Natural killer cell (primary cell): ENCODE data around the gene CCDC32. TPM values are rescaled to one million over a fixed set of nuclear protein-coding genes. Genes with fewer than 3 reads are reported as not detected.

ENCODE experiments used
- ATAC-seq, 3 donors: fragments of 150-1000 bp in 2 of 3; fragments of 200-7000 bp in 1 of 3; cut with Tn5 transposase; 1 replicate in 1 of 3; 2 replicates in 2 of 3; pipeline ENCODE4 v1.10.0; 2021; ENCODE audit warnings: mild to moderate bottlenecking in 2 of 3, moderate library complexity in 2 of 3
- DNase-seq, 2 donors: peaks; one replicate each; pipeline versions ENCODE4 v3.0.0 to v3.0.0-alpha.2; 2013 to 2021; ENCODE audit warnings: mixed read lengths in 1 of 2
- H3K27ac ChIP-seq: one replicate; pipeline ENCODE4 v1.5.1; 2013; ENCODE audit warnings: mild to moderate bottlenecking, low read length
- H3K27me3 ChIP-seq: one replicate; pipeline ENCODE4 v1.6.1; 2013; ENCODE audit warnings: low read length; ENCODE audit not compliant: control insufficient read depth, insufficient read depth
- H3K36me3 ChIP-seq: one replicate; pipeline ENCODE4 v1.6.1; 2013; ENCODE audit warnings: low read length; ENCODE audit not compliant: control insufficient read depth, insufficient read depth
- H3K4me1 ChIP-seq: one replicate; pipeline ENCODE4 v1.6.1; 2013; ENCODE audit warnings: low read length; ENCODE audit not compliant: control insufficient read depth, insufficient read depth
- H3K4me3 ChIP-seq: one replicate; pipeline ENCODE4 v1.5.1; 2013; ENCODE audit warnings: low read length
- H3K9me3 ChIP-seq: one replicate; pipeline ENCODE4 v1.6.1; 2013; ENCODE audit warnings: low read length; ENCODE audit not compliant: control insufficient read depth, insufficient read depth
- H3K27ac Mint-ChIP-seq, 2 donors: one replicate each; pipeline ENCODE4 v1.8.0; 2022; ENCODE audit warnings: mild to moderate bottlenecking in 2 of 2, mixed read lengths in 2 of 2, moderate library complexity in 1 of 2
- H3K27me3 Mint-ChIP-seq, 2 donors: one replicate each; pipeline ENCODE4 v1.8.0; 2022; ENCODE audit warnings: low read depth in 2 of 2, mixed read lengths in 2 of 2
- H3K36me3 Mint-ChIP-seq: one replicate; pipeline ENCODE4 v1.8.0; 2022; ENCODE audit warnings: mixed read lengths
- H3K4me1 Mint-ChIP-seq, 2 donors: one replicate each; pipeline ENCODE4 v1.8.0; 2022; ENCODE audit warnings: mixed read lengths in 2 of 2
- H3K4me3 Mint-ChIP-seq: one replicate; pipeline ENCODE4 v1.8.0; 2022; ENCODE audit warnings: mild to moderate bottlenecking, moderate library complexity, mixed read lengths
- H3K9me3 Mint-ChIP-seq, 2 donors: one replicate each; pipeline ENCODE4 v1.8.0; 2022; ENCODE audit warnings: mixed read lengths in 2 of 2
- WGBS: methylation state at CpG from one replicate; pipeline ENCODE4 v1.1.7; 2013; ENCODE audit warnings: missing lambda C conversion rate; ENCODE audit not compliant: insufficient coverage; 5-methylcytosine and 5-hydroxymethylcytosine counted together
- intact Hi-C: fragments of 100-400 bp; cut with micrococcal nuclease; formaldehyde crosslinking; loops from one replicate; pipeline ENCODE4 v1.14.2; 2022
- total RNA-seq, 4 donors: library from RNA; stranded (reverse); fragments of 120-200 nt in 1 of 4; gene quantifications; one replicate each; pipeline versions ENCODE4 v1.2.3 to v1.2.4, GENCODE V29; 2013 to 2022
- TF ChIP-seq, protein P1 (sequence below): fragments of 200-600 bp; IDR thresholded peaks from one replicate; pipeline ENCODE4 v1.8.0; 2022; ENCODE audit warnings: antibody characterized with exemption

The CCDC32 gene
- total RNA-seq, 3 donors from 2014 or later (not counting 1 experiment from before 2014, with no cell fraction given) = 34.2 to 43.7 (median 37.4) TPM

- ATAC-seq (no peak), DNase-seq (no peak)
- H3K9me3 ChIP-seq = no peaks in the 10 kb centered on the region
- Mint-ChIP-seq H3K9me3 (no peaks in the 10 kb centered on the region), H3K36me3 (no peaks in the 10 kb centered on the region), H3K4me1 (peaks cover 17 to 21% of the 10 kb centered on the region in 2 donors), H3K27ac (no peak overlapping the region), H3K27me3 (peaks cover 0 to 3% of the 10 kb centered on the region in 2 donors), H3K4me3 (peak overlapping the region; percentile 6)
- H3K36me3 ChIP-seq = no peaks in the 10 kb centered on the region
- TF ChIP-seq, protein P1, sequence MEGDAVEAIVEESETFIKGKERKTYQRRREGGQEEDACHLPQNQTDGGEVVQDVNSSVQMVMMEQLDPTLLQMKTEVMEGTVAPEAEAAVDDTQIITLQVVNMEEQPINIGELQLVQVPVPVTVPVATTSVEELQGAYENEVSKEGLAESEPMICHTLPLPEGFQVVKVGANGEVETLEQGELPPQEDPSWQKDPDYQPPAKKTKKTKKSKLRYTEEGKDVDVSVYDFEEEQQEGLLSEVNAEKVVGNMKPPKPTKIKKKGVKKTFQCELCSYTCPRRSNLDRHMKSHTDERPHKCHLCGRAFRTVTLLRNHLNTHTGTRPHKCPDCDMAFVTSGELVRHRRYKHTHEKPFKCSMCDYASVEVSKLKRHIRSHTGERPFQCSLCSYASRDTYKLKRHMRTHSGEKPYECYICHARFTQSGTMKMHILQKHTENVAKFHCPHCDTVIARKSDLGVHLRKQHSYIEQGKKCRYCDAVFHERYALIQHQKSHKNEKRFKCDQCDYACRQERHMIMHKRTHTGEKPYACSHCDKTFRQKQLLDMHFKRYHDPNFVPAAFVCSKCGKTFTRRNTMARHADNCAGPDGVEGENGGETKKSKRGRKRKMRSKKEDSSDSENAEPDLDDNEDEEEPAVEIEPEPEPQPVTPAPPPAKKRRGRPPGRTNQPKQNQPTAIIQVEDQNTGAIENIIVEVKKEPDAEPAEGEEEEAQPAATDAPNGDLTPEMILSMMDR = no peak
- WGBS = 94% methylated on average over 4 of the region's 5 CpGs
- H3K27me3 ChIP-seq = no peaks in the 10 kb centered on the region
- peaks cover 9% of the 10 kb centered on the region for H3K4me1 ChIP-seq
- intact Hi-C loops = no loop called here
- H3K27ac ChIP-seq = no peak overlapping the region
- no peak overlapping the region for H3K4me3 ChIP-seq
Measured at GRCh38 chr15:40595773-40596172, 30.9 kb upstream of the CCDC32 start.

- H3K4me1 Mint-ChIP-seq = peaks cover 21% of the 10 kb centered on the region in 2 donors
- TF ChIP-seq, protein P1 = no peak
- H3K27me3 Mint-ChIP-seq = peaks cover 0 to 3% of the 10 kb centered on the region in 2 donors
- no peaks in the 10 kb centered on the region for H3K36me3 Mint-ChIP-seq
- no peak for DNase-seq
- Histone ChIP-seq H3K4me3 (no peak overlapping the region), H3K4me1 (peaks cover 9% of the 10 kb centered on the region), H3K9me3 (no peaks in the 10 kb centered on the region), H3K27me3 (no peaks in the 10 kb centered on the region), H3K36me3 (no peaks in the 10 kb centered on the region), H3K27ac (no peak overlapping the region)
- ATAC-seq = no peak
- WGBS = 53% methylated on average over 5 of the region's 5 CpGs
- peak overlapping the region; percentile 99 to 100 for H3K27ac Mint-ChIP-seq
- H3K4me3 Mint-ChIP-seq = peak overlapping the region; percentile 99
- intact Hi-C loops = no loop called here
- no peaks in the 10 kb centered on the region for H3K9me3 Mint-ChIP-seq
Measured at GRCh38 chr15:40595219-40595618, 30.4 kb upstream of the CCDC32 start.

- peaks cover 9% of the 10 kb centered on the region for H3K4me1 ChIP-seq
- H3K36me3 ChIP-seq = no peaks in the 10 kb centered on the region
- TF ChIP-seq, protein P1 = no peak
- Mint-ChIP-seq H3K9me3 (no peaks in the 10 kb centered on the region), H3K4me3 (peak overlapping the region; percentile 99), H3K36me3 (no peaks in the 10 kb centered on the region), H3K27ac (peak overlapping the region; percentile 99 to 100), H3K4me1 (peaks cover 26 to 29% of the 10 kb centered on the region in 2 donors), H3K27me3 (peaks cover 0 to 3% of the 10 kb centered on the region in 2 donors)
- H3K9me3 ChIP-seq = no peaks in the 10 kb centered on the region
- intact Hi-C loops = loop anchor here (5.0 kb wide), 1 partner anchor 183 kb away; no protein-coding TSS in a partner anchor
- ATAC-seq (peak; percentile 43 to 58 (median 52)), DNase-seq (no peak)
- under 1% methylated on average over 31 of the region's 31 CpGs for WGBS
- peak overlapping the region; percentile 95 for H3K27ac ChIP-seq
- no peaks in the 10 kb centered on the region for H3K27me3 ChIP-seq
- H3K4me3 ChIP-seq = peak overlapping the region; percentile 89
Measured at GRCh38 chr15:40594429-40594836, 29.6 kb upstream of the CCDC32 start.
